ENCODE measurements around the gene KRT81. TPM values are rescaled to one million over a fixed set of nuclear protein-coding genes. Genes with fewer than 3 reads are reported as not detected.

KRT81 gene
- total RNA-seq = not detected

DNA sequence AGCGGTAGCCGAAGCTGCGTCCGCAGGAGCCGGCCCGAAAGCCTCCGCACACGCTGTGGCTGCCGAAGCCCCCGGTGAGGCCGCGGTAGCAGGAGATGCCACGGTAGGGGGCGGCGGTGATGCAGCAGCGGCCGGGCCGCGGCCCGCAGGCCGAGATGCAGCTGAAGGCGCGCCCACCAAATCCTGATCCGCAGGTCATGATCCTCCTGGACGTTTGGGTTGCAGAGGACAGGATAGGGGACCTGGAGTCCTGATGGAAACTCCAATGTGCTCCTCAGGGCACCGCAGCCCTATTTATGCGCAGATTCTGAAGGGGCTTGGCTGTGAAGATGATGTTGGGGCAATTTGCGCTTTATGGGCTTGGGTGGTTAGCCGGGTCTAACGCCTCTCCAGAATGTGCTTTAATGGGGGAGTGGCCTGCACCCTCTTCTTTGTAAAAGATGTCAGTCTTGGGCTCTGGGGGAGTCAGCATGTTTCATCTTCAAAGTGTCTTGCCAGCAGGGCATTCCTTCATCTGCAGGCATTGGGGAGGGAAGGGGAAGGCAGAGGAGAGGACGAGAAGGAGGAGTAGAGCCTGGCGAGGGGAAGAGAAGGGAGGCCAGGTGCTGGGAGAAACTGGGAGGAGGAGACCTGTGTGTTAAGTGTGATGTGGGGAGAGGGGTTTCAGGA is at the start of gene KRT81:
KRT81 (minus strand) TSS at position 268 of the 669 bp plus-strand sequence; CDS start at position 199, 69 bp downstream.
- no peak for DNase-seq

DNA sequence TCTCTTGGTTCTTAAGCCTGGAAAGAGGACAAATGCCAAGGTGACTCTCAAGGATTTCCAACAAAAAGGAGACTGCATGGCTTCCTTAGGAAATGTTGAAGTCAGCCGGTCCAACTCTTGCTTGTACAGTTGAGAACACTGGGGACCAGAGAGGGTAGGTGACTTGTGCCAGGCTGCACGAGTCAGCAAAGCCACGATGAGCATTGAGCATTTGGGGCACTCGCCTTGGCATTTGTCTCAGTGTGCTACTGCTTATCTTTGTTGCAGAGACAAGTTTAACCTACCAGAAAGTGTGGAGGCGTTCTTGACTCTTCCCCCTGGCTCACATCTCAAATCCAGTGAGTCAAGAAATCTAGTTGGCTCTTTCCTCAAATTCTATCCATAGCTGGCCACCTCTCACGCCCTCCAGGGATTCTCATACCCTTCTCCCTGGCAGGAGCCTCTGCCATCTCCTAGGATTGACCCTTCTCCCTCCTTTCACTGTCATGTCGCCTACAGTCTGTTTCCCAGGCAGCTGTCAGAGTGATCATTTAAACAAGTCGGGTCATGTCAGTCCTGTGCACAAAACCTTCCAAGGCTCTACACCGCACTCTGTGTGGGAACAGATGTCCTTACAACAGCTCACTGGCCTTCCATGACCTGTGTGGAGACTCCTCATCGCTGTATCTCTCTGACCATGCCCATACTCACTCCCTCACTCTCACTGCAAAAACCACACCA is 47.1 kb upstream of the KRT81 start:
- DNase-seq = no peak

DNA sequence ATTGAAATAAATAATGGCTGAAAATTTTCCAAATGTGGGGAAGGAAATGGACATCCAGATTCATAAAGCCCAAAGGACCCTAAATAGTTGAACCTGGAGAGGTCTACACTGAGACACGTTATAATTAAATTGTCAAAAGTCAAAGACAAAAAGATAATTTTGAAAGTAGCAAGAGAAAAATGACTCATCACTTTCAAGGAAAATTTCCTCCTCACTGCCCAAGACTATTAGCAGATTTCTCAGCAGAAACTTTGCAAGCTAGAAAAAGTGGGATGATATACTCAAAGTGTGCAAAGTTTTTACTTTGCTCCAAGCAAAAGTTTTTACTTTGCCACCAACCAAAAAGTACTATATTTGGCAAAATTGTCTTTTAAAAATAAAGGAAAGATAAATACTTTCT is 45.7 kb upstream of the KRT81 start:
- DNase-seq = no peak

DNA sequence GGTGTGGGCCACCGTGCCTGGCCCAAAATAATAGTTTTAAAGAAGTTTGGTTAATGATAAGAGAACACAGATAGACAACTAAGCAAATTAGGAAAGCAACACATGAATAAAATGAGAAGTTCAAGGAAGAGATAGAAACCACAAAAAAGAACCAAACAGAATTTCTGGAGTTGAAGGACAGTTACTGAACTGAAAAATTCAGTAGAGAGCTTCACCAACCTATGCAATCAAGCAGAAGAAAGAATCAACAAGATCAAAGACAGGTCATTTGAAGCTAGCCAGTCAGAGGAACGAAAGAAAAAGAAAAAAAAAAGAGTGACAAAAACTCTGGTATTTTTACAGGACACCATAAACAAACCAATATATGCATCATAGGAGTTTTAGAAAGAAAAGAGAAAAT is 45.3 kb upstream of the KRT81 start:
- DNase-seq = no peak

DNA sequence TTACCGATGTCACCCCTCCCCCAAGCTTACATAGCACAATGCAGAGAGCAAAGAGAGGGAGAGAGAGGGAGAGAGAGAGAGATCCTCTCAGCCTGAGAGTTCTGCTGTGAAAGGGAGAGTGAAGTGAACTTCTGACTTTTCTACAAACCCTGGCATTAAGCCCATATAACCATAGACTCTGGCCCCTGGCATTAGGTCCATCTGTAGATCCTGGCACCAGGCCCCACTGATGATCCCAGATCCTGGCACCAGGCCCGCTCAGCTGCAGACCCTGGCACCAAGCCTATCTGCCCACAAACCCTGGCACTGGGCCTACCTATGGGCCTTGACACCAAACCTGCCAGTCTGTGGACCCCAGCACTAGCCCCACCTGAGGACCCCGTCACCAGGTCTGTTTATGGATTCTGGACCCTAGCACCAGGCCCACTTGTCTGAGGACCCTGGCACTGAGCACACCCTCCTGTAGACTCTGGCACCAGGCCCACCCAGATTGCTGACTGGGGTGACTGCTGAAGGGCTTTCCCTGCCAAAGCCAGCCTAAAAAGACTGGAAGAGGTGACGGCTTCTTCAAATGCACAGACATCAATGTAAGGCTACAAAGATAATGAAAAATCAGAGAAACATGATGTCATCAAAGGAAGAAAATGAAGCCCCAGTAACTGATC is 44.4 kb upstream of the KRT81 start:
- DNase-seq = no peak

DNA sequence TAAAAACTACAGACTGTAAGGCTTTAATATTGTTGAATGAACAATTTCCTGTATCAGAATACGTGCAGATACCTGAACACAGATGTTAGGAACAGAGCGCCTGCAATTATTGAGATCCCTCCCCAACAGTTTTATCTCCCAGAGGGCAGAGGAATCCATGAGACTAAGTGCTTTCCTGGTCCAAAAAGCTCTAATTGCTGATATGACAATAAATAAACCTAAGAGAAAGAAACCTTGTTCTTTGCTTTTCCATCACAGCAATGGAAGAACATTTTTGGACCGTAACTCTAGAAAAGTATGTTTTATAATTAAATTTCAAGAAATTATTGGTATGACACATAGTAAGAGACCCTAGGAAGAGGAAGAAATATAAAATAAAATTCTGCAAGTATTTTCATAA is 42.9 kb upstream of the KRT81 start:
- no peak for DNase-seq

DNA sequence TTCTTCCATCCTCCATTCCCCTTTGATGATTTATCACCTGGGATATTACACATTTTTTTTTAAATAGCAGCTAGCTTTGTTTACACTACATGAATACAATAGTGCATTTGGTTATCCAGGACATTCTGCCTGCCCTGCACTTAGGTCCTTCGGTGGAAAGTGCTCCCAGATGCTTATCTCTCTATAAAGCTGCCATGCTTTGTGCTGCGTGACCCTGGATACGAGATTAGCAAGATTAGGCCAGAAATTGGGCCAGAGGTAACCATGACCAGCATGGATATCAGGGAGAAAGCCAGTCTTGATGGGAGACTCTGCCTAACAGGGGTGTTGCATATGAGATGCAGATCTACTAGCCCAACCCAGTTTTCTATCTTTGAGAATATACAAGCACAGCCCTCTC is 42.0 kb upstream of the KRT81 start:
- DNase-seq = no peak

DNA sequence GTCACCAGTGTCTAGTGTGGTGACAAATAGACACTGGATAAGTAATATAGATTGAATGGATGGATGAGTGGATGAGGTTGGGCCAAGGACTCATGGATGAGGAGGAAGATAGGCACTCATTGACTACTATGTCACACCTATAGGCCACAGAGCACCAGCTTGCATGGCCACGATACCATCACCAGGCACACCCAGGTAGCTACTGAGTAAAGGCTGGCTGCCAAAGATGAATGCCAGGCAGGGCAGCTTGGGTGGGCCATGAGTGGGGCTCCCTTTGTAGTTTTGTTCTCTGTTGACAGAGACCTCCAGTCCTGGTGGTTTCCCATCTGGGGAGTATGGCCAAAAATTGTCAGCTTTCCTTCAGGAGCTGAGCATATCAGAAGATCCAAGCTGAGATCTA is 41.0 kb upstream of the KRT81 start:
- DNase-seq = no peak

DNA sequence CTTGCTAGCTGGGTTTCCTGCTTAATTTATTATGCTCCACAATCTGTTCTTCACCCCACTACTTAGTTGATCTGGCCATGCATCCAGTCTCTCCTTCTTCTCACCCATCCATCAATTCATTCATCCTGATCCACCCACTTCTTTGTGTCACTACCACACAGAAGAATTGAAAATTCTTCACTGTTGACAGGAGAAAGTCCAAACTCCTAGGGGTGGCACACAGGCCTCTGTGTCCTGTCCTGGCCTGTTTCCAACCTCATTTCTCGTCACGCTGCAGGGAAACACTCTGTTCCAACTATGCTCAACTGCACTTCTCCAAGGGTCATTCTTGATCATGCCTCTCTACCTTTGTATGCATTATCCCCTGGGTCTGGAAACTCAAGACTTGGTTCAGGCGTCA is 40.5 kb upstream of the KRT81 start:
- no peak for DNase-seq

DNA sequence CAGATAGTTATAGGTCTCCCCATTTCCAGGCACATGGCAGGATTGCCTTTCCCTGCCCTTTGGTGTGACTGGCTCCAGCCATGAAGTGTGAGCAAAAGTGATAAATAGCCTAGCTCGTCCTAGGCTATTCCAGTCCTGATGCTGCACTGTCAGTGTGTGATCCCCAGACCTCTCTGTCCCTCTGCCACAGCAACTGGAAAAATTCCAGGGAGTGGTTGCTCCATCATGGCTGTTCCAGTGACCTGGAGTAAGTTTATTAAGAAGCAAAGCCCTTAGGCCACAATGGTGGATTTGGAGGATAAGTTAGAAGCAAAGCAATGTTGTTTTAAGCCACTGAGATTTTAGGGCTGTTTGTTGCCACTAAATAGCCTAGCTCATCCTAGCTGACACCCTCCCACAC is 39.7 kb upstream of the KRT81 start:
- no peak for DNase-seq

DNA sequence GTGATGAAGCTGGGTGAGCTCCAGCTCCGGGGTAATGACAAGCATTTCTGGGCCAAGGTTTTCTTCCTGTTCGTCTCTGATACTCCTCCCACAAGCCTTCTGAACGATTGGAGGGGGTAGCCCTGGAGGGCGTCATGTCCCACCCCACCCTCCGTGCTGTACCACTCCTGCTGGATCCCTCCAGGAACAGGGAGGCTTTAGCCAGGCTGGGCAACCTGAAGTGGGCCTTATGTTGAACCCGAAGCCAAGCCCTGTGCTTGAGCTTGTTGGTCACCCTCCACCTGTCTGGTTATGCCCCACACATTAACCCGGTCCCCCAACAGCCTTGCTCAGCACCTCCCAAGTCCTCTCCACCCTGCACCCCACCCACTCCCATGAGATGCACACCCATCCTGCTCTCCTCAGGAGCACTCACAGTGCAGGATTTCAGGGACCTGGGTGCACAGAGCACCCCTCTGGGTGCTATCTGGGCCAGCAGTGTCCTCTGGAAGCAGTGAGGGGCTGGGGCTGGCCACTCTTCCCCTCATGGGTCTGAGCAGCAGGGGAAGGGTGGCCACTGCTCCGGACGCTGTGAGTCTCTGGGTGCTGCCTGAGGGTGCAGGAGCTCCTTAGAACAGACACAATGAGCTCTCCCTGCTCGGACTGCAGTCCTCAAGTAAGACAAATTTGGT is 36.6 kb upstream of the KRT81 start:
- no peak for DNase-seq

DNA sequence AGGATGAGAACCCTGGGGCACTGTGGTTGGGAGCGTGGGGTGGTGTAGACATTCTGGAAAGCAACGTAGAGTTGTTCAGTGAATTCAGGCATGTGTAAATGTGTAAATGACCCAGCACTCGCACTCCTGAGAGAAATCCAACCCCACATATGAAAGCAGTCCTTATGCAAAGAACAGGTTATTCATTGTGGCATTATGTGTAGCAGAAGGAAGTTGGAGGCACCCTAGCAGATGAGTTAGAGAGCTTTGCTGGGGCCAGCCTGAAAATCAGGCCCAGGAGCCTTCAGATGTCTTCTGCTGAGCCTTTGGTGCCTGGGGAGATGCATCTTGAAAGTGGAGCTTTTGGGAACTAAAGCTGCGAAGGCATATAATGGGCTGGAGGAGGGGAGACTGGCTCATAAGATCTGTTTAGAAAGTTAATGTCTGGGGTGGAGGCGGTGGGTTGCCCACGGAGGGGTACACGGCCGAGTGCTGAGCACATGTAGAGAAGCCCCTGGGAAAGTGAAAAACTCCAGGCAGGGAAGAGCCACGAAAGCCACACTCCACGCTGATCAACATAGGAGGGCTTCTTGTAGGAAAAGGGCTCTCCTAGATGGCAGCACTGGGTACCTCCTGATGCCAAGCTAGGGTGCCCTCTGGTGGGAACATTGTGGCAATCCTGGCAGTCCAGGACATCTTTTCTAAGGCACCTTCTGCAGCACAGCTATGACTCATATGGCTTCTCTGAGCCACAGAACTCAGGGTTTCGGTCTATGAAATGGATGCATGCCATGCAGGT is 35.9 kb upstream of the KRT81 start:
- peak; percentile 70 for DNase-seq

DNA sequence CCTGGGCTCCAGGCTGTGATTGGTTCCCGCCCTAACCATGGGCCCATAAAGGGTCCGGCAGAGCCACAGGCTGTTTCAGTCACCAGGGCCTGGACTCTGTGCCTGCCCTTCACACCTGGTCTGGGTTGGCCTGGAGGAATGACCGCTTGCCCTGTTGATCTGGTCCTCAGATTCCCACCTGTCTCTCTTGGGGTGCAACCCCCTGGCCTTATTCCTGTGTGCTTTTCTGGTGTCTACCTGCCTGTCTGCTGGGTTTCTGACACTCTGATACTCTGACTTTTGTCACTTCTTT is 32.8 kb upstream of the KRT81 start:
- no peak for DNase-seq

DNA sequence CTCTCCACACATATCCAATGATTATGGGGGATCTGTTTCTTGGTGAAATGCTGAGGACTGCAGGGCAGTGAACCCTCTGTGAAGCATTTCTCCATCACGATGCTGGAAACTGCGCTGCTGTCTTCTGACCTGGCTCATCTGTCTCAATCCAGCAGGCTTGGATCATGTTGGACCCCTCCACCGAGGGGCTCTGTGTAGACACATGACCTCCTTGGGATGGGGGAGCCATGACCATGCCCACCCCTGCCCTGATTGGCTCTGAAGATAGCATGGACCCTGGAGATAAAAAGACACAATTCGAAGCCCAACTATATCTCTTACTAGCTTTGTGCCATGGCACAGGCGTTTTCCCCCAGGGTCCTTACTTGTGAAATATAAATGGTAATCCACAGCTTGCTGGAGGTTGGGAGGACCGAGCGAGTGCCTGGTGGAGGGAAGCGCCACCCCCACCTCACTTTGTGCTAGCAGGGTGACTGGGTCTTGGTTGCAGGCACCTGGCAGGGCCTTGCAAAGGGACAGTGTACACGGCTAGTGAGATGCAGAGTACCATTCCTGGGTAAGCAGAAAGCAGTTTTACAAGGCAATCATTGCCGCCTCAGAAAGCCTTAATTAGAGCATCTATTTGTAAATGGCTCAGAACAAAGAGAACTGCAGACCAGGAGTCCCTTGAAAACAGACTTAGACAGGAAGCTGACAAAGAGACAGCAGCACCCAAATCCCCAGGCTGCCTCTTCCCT is 32.2 kb upstream of the KRT81 start:
- no peak for DNase-seq

DNA sequence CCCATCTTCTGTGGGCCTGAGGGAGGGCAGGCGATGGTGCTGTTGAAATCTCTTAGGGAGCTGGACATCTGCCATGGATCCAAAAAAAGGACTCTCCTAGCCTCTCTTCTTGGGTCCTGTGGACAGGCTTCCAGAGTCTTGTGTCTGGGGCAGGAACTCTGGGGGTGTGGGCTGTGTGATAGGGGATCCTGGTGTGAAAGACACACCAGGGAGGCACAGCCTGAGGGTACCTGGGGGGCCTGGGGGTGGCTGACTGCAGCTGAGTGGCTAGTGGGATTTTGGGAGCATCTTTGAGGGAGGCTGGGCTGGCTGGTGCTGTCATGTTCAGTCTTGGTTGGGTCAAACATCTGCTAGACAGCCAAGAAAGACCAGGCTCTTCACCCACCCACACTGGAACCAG is 31.7 kb upstream of the KRT81 start:
- DNase-seq = no peak

DNA sequence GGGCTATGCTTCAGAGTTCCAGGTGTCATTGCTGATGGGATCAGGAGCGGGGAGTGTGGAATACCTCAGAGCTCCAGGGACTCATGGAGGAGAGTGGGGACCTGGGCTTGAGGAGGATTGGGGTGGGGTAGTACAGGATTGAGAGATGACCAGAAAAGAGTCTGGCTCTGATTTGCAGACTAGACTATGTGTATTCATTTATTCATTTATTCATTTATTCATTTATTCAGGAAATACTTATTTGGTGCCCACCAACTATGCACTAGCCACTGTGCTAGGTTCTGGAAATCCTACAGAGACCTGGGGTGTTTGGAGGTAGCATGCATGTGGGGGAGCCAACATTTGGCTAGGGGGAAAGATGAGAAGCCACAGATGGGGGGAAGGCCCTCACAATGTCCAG is 30.7 kb upstream of the KRT81 start:
- no peak for DNase-seq

DNA sequence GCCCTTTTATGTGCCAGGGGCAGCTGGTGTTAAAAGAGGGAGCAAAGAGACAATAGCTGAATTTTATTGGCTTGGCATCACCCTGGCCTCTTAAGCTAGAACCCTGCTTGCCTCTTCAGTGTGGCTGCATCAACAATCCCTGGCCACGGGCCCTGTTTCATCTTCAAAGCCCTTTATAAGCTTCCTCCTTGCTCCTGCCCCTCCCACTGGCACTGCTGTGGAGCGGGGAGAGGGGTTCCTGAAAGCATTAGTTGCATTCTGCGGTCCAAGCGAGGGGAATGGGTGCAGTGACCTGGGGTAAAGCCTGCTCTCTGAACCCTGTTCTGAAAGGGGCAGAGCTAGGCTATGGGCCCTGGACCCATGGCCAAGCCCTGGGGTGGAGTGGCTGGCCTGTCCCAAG is 30.1 kb upstream of the KRT81 start:
- no peak for DNase-seq

DNA sequence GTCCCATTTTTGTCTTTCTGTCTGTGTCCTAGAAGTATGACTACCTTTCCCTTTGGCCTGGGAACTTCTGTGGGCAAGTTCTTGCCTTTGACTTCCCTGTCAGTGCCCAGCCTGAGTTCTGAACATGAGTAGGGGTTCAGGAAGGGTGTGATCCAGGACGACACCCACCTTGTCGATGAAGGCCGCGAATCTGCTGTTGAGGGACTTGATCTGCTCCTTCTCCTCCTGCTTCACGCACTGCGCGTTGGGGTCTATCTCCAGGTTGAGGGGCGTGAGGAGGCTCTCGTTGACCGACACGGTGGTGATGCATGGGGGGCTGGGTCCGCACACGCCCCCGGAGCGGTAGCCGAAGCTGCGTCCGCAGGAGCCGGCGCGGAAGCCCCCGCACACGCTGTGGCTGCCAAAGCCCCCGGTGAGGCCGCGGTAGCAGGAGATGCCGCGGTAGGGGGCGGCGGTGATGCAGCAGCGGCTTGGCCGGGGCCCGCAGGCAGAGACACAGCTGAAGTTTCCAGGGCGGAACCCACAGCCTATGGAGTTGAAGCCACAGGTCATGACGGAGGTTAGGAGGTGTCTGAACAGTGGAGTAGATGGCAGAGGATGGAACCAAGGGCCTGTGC is 29.6 kb upstream of the KRT81 start, which contains the start of gene KRT83:
KRT83 (minus strand) TSS at position 615 of the 617 bp plus-strand sequence; CDS start at position 552, 63 bp downstream.
- DNase-seq = no peak

DNA sequence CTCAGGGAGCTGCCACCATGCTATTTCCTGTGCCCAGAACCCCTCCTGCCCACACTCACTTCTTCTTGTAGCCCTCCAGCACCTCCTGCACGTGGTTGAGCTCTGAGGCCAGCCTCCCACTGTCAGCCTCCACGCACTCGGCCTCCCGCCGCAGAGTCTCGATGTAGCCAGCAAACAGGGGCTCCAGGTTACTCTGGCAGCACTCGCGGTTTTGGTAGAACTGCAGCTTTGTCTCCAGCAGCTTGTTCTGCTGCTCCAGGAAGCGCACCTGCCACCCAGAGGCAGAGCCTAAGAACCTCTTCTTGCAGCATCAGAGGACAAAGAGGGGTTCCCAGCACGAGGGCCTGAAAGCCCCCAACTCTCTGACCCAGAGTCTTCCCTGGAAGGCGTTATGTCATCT is 27.8 kb upstream of the KRT81 start:
- DNase-seq = no peak

DNA sequence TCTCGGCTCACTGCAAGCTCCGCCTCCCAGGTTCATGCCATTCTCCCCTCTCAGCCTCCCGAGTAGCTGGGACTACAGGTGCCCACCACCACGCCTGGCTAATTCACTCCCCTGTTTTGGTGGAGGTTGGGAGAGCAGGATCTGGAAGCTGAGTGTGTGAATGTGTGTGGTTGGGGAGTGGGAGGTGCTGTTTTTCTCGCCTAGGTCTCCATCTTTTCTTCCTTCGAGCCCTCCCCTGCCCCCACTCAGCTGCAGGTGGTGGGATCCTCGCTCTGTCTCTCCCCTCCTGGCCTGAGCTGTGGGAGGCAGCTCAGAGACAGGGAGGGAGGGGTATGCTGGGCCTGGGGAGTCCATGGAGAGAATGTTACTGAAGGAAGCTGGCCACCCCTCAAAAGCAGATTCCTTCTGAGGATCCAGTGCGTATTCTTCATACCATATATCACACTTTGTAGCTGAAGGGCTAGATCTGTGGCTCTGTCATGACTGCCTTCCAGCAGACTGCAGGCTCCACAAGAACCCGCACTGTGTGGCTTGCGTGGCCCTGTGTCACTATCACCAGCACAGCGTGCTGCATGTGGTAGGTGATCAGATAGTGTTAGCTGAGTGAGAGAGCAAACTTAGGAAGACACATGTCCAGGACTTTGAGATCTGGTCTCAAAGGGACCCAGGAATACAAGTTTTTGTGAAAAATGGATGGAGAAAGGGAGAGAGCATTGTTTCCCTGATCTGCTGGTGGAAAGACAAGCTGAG is 27.1 kb upstream of the KRT81 start:
- no peak for DNase-seq

DNA sequence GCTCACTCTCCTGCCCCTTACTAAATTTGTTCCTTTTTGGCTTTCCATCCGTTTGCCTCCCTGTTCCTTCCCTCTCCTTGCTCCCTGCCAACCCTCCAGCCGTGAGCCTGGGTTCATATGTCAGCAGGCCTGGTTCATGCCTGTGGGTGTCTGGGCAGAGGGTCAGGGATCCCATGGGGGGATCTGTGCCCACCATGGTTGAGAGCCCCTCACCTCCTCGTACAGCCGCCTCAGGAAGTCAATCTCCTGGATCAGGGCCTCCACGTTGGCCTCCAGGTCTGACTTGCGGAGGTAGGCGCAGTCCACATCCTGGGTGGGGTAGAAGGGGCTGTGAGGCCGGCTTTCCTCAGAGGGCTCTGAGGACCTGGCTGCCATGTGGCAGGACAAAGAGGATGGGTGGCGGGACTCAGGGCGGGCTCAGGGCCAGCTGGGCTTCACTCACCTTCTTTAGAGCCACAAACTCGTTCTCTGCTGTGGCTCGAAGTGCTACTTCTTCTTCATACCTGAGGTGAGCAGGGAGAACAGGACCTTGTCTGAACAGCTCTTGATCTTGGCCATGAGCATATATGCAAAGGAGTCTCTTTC is 26.2 kb upstream of the KRT81 start:
- DNase-seq = no peak
